SHP77 treated with DMSO at 0.1 percent for 48 hours (cell line): ENCODE results near the gene FMNL2.

Experiments
- DNase-seq: peaks from one replicate; lab custom pipeline; 2025; lab: John Stamatoyannopoulos, UW

The FMNL2 gene

GRCh38 chr2:152339556-152340286 is 4.7 kb downstream of the FMNL2 start:
- DNase-seq, result no peak

GRCh38 chr2:152342259-152343046 is 7.5 kb downstream of the FMNL2 start:
- no peak for DNase-seq

GRCh38 chr2:152343426-152343825 is 8.5 kb downstream of the FMNL2 start:
- DNase-seq, result no peak

GRCh38 chr2:152344579-152345195 is 9.7 kb downstream of the FMNL2 start:
- DNase-seq, result no peak

- no peak for DNase-seq
Measured at GRCh38 chr2:152347076-152347475, 12.1 kb downstream of the FMNL2 start.

GRCh38 chr2:152348388-152348787 is 13.4 kb downstream of the FMNL2 start:
- DNase-seq, result no peak

- DNase-seq, result no peak
Measured at GRCh38 chr2:152349416-152349815, 14.4 kb downstream of the FMNL2 start.

- DNase-seq, result no peak
Measured at GRCh38 chr2:152350155-152350679, 15.2 kb downstream of the FMNL2 start.

- DNase-seq, result no peak
Measured at GRCh38 chr2:152352616-152353015, 17.6 kb downstream of the FMNL2 start.

GRCh38 chr2:152353364-152353763 is 18.4 kb downstream of the FMNL2 start:
- DNase-seq, result no peak

GRCh38 chr2:152354069-152354755 is 19.2 kb downstream of the FMNL2 start:
- DNase-seq, result no peak

GRCh38 chr2:152354909-152355308 is 19.9 kb downstream of the FMNL2 start:
- no peak for DNase-seq

GRCh38 chr2:152355409-152355831 is 20.4 kb downstream of the FMNL2 start:
- DNase-seq, result no peak

- DNase-seq, result no peak
Measured at GRCh38 chr2:152359573-152360363, 24.8 kb downstream of the FMNL2 start.

GRCh38 chr2:152363936-152364335 is 29.0 kb downstream of the FMNL2 start:
- no peak for DNase-seq

- DNase-seq, result no peak
Measured at GRCh38 chr2:152367547-152368390, 32.8 kb downstream of the FMNL2 start.

GRCh38 chr2:152369176-152369860 is 34.3 kb downstream of the FMNL2 start:
- no peak for DNase-seq

- no peak for DNase-seq
Measured at GRCh38 chr2:152370783-152371182, 35.8 kb downstream of the FMNL2 start.

- no peak for DNase-seq
Measured at GRCh38 chr2:152372438-152372984, 37.5 kb downstream of the FMNL2 start.
